Measurements from ENCODE around the gene LELP1.

The LELP1 gene

DNA sequence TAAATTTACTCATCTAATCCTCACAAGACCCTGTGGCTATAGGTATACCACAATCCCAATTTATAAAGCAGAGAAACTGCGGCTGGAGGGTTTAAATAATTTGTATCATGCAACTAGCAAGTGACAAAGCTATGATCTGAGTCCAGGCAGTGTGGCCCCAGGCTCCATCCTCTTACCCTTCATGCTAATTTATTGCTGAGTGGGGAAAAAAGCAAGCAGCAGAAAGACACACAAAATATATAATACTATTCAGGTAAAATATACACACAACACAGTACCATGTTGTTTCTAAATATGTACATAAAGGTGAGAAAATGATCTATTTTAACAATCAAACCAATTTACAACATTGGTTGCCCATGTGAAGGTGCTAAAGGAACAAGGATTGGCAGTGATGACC is 38.9 kb downstream of the LELP1 start:
- Histone ChIP-seq H3K9ac (ENCODE audit: low read length) (no peak overlapping the region), H3F3A (ENCODE audit: insufficient read depth, low read length) (no peaks in the 10 kb centered on the region), H3K27me3 (replicated peaks; ENCODE audit: insufficient read depth, low read length) (no peaks in the 10 kb centered on the region), H3K79me2 (ENCODE audit: low read length) (no peaks in the 10 kb centered on the region), H3K4me3 (ENCODE audit: low read length) (no peak overlapping the region), H3K9me3 (replicated peaks; ENCODE audit: insufficient read depth, low read length) (no peaks in the 10 kb centered on the region), H4K20me1 (ENCODE audit: insufficient read depth, low read length) (no peaks in the 10 kb centered on the region), H3K4me1 (ENCODE audit: low read length) (no peaks in the 10 kb centered on the region), H3K9me2 (replicated peaks; ENCODE audit: insufficient read depth, low read length) (no peaks in the 10 kb centered on the region), H3K27ac (ENCODE audit: low read length) (no peak overlapping the region), H3K4me2 (ENCODE audit: low read depth, low read length) (no peak overlapping the region), H2AFZ (ENCODE audit: low read length) (no peak overlapping the region), H3K36me3 (replicated peaks; ENCODE audit: insufficient read depth, low read length) (no peaks in the 10 kb centered on the region)
- TF ChIP-seq EZH2 (optimal IDR thresholded peaks at IDR 0.05; ENCODE audit: low read depth, low read length) (no peak), EZH2phosphoT487 (IDR thresholded peaks at IDR 0.05; ENCODE audit: low read length) (no peak)
- TF ChIP-seq, protein P1, sequence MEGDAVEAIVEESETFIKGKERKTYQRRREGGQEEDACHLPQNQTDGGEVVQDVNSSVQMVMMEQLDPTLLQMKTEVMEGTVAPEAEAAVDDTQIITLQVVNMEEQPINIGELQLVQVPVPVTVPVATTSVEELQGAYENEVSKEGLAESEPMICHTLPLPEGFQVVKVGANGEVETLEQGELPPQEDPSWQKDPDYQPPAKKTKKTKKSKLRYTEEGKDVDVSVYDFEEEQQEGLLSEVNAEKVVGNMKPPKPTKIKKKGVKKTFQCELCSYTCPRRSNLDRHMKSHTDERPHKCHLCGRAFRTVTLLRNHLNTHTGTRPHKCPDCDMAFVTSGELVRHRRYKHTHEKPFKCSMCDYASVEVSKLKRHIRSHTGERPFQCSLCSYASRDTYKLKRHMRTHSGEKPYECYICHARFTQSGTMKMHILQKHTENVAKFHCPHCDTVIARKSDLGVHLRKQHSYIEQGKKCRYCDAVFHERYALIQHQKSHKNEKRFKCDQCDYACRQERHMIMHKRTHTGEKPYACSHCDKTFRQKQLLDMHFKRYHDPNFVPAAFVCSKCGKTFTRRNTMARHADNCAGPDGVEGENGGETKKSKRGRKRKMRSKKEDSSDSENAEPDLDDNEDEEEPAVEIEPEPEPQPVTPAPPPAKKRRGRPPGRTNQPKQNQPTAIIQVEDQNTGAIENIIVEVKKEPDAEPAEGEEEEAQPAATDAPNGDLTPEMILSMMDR (IDR thresholded peaks at IDR 0.05; ENCODE audit: low read length): no peak
- DNase-seq: no peak

- TF ChIP-seq EZH2phosphoT487 (IDR thresholded peaks at IDR 0.05; ENCODE audit: low read length) (no peak), EZH2 (optimal IDR thresholded peaks at IDR 0.05; ENCODE audit: low read depth, low read length) (no peak)
- TF ChIP-seq, protein P1 (IDR thresholded peaks at IDR 0.05; ENCODE audit: low read length): no peak
- H3K27ac ChIP-seq (ENCODE audit: low read length): no peak overlapping the region
Measured at GRCh38 chr1:153245466-153245865, 42.2 kb downstream of the LELP1 start.

GRCh38 chr1:153246018-153246417 is 42.8 kb downstream of the LELP1 start:
- TF ChIP-seq, protein P1 (IDR thresholded peaks at IDR 0.05; ENCODE audit: low read length): no peak
- TF ChIP-seq EZH2phosphoT487 (IDR thresholded peaks at IDR 0.05; ENCODE audit: low read length) (no peak), EZH2 (optimal IDR thresholded peaks at IDR 0.05; ENCODE audit: low read depth, low read length) (no peak)
- no peaks in the 10 kb centered on the region for H3F3A ChIP-seq (ENCODE audit: insufficient read depth, low read length)
- H3K9me3 ChIP-seq (replicated peaks; ENCODE audit: insufficient read depth, low read length): no peaks in the 10 kb centered on the region
- H3K79me2 ChIP-seq (ENCODE audit: low read length): no peaks in the 10 kb centered on the region
- H3K9ac ChIP-seq (ENCODE audit: low read length): no peak overlapping the region
- no peak overlapping the region for H2AFZ ChIP-seq (ENCODE audit: low read length)
- no peak overlapping the region for H3K4me2 ChIP-seq (ENCODE audit: low read depth, low read length)
- H3K27ac ChIP-seq (ENCODE audit: low read length): no peak overlapping the region
- H3K4me1 ChIP-seq (ENCODE audit: low read length): no peaks in the 10 kb centered on the region
- no peak overlapping the region for H3K4me3 ChIP-seq (ENCODE audit: low read length)
- H3K9me2 ChIP-seq (replicated peaks; ENCODE audit: insufficient read depth, low read length): no peaks in the 10 kb centered on the region
- no peaks in the 10 kb centered on the region for H4K20me1 ChIP-seq (ENCODE audit: insufficient read depth, low read length)
- DNase-seq: no peak
- no peaks in the 10 kb centered on the region for H3K36me3 ChIP-seq (replicated peaks; ENCODE audit: insufficient read depth, low read length)
- no peaks in the 10 kb centered on the region for H3K27me3 ChIP-seq (replicated peaks; ENCODE audit: insufficient read depth, low read length)

More at GRCh38 chr1:153245466-153245865, 42.2 kb downstream of the LELP1 start:
- H3K4me3 ChIP-seq (ENCODE audit: low read length): no peak overlapping the region
- DNase-seq: no peak
- H3K27me3 ChIP-seq (replicated peaks; ENCODE audit: insufficient read depth, low read length): no peaks in the 10 kb centered on the region
- no peak overlapping the region for H3K4me2 ChIP-seq (ENCODE audit: low read depth, low read length)
- no peak overlapping the region for H3K9ac ChIP-seq (ENCODE audit: low read length)
- H3K79me2 ChIP-seq (ENCODE audit: low read length): no peaks in the 10 kb centered on the region
- no peaks in the 10 kb centered on the region for H3K9me3 ChIP-seq (replicated peaks; ENCODE audit: insufficient read depth, low read length)
- H3K36me3 ChIP-seq (replicated peaks; ENCODE audit: insufficient read depth, low read length): no peaks in the 10 kb centered on the region
- H4K20me1 ChIP-seq (ENCODE audit: insufficient read depth, low read length): no peaks in the 10 kb centered on the region
- H3K4me1 ChIP-seq (ENCODE audit: low read length): no peaks in the 10 kb centered on the region
- no peak overlapping the region for H2AFZ ChIP-seq (ENCODE audit: low read length)
- no peaks in the 10 kb centered on the region for H3F3A ChIP-seq (ENCODE audit: insufficient read depth, low read length)
- H3K9me2 ChIP-seq (replicated peaks; ENCODE audit: insufficient read depth, low read length): no peaks in the 10 kb centered on the region

Measured in MM.1S (cell line).